ENCODE results near the gene MAP3K2.
"Not testable (repeated sequence)": the region's sequence is repeated elsewhere in the genome, so short reads cannot be mapped to it uniquely, and the experiment has no call there.

MAP3K2 gene

DNA sequence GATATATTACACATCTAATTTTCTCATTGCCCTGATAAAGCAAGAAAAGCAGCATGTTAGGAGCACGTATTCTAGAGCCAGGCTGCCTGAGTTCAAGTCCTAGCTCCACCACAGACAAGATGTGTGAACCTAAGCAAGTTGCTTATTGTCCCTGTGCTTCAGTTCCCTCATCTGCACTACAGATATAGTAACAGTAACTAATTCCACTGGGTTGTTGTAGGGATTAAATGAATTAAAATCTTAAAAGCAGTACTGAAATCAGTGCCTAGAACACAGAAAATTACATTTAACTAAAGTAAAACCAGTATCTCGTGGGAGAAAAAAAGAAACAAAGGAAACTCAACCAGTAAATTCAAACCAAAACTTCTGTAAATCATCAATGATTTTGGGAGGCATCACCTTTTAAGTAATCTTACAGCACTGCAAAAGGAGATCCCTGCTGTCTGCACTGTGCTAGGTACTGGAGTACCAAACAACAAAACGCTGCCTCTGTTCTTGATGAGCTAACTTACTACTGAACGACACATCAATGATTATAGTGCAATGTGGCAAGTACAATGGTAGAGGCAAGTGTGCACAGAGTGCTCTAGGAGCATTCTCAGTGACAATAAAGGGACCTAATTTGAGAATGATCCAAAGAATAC is 7.9 kb downstream of the MAP3K2 start:
- no peak for DNase-seq

DNA sequence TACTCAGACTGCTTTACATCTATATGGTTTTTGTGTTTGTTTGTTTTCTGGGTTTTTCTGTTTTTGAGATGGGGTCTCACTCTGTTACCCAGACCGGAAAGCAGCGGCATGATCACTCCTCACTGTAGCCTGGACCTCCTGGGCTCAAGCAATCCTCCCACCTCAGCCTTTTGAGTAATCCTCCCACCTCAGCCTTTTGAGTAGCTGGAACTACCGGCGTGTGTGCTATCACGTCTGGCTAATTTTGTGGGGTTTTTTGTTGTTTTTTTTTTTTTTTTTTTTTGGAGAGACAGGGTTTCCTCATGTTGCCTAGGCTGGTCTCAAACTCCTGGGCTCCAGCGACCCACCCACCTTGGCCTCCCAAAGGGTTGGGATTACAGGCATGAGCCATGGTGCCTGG is 9.1 kb downstream of the MAP3K2 start:
- DNase-seq = no peak

DNA sequence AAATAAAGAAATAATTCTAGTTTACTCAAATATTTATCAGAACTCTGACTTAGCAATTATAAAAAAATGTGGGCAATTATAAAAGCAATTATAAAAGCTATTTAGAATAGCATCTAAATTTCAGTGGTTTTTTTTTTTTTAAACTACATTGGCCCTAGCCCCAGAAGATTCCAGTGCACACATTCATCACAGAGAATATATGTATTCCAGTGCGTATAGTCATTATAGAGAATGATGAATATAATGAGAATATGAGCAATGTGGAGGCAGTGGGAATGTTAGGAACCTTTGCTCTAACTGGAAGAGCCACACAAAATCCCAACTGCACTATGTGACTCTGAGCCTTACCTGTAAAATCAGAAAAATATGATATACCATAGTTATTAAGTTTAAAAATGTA is 10.5 kb downstream of the MAP3K2 start:
- no peak for DNase-seq

DNA sequence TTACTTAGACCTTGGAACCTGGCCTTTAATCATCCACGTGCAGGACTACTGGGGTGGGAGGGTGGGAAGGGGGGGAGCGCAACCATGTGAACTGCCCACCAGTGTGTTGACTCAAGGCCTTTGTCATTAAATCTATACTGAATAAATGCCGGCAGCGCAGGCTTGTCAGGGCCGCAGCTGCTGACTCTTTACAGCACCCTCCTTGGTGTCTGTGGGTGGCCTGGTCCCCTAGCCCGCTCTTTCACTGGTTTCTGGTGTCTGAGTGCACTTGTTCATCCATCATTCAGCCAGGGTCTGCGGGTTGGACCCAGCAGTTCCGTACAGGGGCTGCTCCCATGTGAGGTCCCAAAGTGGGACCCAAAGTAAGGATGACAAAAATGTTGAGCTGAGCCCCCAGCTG is 11.5 kb downstream of the MAP3K2 start:
- DNase-seq = no peak

DNA sequence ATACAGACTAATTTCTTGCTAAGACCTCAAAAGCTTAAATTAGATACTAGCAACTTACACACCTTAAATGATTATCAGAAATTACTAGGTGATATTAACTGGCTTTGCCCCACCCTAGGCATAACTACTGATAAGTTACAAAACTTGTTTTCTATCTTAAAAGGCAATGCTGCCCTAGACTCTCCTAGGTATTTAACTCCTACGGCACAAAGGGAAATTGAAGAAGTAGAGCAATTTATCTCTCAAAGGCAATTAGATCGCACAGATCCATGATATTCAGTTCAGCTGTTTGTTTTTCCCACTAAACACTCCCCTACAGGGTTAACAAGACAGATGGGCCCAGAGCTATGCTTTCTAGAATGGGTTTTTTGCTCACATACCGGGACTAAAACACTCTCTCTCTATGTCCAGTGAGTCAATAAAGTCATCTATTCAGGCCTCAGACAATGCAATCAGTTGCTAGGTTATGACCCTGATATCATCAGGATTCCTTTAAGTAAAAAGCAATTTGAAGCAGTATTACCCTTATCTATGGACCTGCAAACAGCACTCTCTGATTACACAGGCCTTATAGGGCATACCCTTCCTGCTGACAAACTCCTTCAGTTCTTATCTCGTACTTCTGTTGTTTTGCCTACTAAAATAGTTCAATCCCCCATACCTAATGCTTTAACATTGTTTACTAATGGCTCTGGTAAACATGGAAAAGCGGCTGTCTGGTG is 14.3 kb downstream of the MAP3K2 start:
- no peak for DNase-seq

DNA sequence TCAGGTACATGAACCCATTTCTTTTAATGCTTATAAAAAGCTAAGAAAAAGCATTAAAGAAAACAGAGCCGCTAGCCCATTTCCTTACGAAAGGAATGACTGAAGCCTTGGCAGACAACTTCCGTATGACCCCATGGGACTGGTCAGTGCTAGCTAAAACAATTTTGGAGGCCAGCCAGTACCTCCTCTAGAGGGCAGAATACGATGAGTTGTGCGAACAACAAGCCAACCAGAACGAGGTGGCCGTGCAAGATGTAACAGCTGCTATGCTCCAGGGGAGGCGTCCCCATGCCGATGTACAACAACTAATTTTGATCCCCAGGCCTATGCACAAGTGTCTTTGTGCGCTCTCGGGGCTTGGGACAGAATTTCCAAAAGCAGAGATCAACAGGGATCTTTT is 16.7 kb downstream of the MAP3K2 start:
- DNase-seq = no peak

DNA sequence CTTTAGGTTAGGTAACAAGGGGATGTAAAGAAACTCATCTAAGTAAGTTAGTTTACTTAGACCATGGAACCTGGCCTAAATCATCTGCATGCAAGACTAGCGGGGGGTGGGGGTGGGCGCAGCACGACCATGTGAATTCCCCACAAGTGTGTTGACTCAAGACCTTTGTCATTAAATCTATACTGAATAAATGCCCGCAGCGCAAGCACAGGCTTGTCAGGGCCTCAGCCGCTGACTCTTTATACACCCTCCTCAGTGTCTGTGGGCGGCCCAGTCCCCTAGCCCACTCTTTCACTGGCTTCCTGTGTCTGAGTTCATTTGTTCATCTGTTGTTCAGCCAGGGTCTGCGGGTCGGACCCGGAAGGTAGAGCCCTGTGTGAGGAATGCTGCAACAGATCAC is 17.8 kb downstream of the MAP3K2 start:
- no peak for DNase-seq

DNA sequence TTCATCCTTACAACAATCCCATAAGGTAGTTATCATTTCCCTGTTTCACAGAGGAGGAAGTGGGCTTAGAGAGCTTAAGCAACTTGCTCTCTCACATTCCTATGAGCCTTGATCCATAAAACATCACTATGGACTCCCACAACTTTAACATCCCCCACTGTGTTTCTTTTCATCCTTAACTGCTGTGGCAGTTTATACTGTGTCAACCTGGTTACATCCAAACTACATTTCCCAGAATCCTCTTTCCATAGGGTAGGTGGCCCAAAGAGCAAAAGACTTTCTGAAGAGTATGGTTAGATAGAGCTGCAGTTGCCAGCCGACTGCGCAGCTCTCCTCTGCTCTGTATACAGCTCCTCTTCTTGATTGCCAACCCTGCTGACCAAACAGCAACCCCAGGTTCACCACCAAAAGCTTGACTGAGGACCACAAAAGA is 22.5 kb downstream of the MAP3K2 start:
- DNase-seq = no peak

DNA sequence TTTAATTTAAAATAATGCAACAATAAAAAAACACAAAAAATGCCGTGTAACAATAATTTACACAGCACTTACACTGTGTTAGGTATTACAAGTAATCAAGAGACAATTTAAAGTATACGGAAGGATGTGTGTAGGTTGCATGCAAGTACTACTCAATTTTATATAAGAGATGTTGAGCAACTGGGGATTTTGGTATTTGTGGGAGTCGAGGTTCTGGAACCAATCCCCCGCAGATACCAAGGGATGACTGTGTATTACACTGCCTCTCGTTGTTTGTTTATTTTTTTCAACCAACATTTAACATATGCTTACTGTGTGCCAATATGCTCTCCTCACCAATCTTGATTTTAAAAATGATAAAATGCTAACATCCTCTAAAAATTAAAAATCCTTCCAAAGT is 24.8 kb downstream of the MAP3K2 start:
- DNase-seq = no peak

DNA sequence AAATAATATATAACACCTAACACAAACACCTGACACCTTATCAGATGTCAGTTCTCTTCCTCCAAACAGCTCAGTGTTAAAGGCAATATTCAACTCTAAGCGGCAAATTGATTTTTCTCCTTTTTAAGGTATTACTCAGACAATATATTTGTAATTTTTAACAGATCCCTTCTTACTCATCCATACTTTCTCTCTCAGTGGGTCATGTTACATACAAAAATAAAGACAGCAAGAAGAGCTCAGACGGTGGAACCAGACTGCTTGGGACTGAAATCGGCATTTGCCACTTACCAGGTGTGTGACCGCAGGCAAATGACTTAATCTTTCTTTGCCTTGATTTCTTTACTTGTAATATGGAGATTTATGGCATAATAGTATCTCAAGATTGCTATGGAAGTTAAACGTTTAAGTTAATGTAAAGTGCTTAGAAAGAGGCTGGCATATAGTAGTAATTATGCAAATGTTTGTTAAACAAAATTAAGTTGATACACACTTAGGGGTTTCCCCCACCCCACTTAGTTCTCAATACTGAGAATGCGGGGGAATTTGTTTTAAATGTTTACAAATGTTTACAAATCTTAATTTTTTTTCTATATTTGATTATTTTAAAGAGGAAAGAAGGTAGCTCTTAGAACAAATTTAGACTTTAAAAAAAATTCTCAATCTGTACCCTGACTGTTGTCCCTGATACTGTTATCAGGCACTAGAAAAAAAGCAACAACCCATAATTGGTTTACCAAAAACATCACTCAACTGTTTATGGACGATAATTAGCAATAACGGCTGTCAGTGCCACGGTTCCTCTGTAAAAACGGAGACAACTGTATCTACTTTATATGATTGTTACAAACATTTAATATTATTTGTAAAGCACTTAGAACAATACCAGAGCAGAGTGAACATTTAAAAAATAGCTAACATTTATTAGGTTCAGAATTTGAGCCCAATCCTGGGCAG is 25.6 kb downstream of the MAP3K2 start:
- no peak for DNase-seq

DNA sequence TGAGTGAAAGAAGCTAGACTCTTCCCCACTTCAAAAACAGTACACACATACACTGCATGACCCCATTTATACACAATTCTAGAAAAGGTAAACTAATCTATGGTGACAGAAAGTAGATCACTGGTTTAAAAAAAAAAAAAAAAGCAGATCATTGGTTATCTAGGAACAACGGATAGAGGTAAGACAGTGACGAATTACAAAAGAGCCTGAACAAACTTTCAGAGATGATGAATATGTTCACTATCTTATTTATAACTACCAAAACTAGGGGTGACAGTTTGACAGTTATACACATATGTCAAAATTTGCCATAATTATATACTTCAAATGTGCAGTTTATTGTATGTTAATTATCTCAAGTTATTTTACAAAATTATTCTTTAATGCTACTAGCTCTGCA is 27.5 kb downstream of the MAP3K2 start:
- DNase-seq = no peak

DNA sequence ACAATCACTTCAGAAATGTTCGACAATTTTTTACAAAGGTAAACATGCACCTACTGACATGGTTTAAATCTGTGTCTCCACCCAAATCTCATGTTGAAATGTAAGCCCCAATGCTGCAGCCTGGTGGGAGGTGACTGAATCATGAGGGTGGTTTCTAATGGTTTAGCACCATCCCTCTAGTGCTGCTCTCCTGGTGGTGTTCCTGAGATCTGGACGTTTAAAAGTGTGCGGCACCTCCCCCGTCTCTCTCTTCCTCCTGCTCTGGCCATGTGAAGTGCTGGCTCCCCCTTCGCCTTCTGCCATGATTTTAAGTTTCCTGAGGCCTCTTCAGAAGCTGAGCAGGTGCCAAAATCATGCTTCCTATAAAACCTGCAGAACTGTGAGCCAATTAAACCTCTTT is 28.3 kb downstream of the MAP3K2 start:
- no peak for DNase-seq

DNA sequence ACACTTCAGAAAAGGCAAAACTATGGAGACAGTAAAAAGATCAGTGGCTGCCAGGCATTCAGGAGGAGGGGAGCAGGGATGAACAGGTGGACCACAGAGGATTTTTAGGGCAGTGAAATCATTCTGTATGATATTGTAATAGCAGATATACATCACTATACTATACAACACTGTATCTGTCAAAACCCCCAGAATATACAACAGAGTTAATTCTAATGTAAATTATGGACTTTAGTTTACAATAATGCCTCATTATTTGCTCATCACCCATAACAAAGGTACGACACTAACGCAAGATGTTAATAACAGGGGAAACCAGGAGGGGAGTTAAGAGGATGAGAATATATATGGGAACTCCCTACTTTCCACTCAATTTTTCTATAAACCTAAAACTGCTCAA is 28.8 kb downstream of the MAP3K2 start:
- no peak for DNase-seq

DNA sequence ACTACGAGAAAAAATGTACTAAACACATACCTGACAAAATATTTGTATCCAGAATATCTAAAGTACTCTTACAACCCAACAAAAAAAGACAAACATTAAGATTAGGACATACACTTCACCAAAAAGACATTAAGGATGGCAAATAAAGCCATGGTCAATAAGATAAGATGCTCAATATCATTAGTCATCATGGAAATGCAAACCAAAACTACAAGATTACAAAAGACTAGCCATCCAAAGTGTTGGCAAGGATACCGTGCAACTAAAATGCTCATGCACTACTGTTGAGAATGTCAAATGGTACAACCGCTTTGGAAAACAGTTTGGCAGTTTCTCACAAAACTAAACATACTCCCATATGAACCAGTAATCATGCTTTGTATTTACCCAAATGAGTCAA is 29.7 kb downstream of the MAP3K2 start:
- DNase-seq = no peak

DNA sequence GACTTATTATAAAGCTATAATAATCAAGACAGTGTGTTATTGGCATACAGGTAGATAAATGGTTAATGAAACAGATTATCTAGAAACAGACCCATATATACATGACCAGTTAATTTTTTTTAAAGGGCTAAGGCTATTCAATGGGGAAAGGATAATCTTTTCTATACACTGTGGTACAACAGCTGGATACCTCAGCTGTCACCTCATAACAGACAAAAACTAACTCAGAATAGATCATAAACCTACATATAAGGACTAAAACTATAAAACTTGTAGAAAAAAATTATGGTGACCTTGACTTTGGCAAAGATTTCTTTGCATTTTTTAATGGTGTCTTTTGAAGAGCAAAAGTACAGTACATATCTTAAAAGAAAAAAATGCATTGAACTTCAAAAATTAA is 30.2 kb downstream of the MAP3K2 start:
- no peak for DNase-seq

DNA sequence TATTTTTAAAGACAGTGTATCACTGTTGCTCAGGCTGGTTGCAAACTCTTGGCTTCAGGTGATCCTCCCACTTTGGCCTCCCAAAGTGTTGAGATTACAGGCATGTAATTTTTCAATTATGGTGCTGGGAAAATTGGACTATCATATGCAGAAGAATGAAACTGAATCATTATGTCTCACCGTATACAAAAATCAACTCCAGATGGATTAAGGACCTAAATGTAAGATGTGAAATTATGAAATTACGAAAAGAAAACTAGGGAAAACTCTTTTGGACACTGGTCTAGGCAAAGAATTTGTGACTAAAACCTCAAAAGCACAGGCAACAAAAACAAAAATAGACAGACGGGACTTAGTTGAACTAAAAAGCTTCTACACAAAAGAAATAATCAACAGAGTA is 31.2 kb downstream of the MAP3K2 start:
- DNase-seq = no peak

DNA sequence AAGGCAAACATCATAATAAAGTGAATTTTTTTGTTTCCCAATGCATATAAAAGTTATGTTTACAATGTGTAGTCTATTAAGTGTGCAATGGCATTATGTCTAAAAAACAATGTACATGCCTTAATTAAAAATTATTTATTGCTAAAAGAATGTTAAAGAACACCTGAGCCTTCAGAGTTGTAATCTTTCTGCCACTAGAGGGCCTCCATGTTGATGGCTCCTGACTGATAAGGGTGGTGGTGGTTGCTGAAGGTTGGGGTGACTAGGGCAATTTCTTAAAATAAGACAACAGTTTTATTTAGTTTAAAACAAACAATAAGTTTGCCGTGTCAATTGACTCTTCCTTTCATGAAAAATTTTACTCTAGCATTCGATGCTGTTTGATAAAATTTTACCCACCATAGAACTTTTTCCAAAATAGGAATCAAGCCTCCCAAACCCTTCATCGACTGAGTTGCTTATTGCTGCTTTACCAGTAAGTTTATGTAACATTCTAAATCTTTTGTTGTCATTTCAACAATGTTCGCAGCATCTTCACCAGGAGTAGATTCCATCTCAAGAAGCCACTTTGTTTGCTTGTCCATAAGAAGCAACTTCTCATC is 32.3 kb downstream of the MAP3K2 start:
- peak; percentile 40 for DNase-seq

DNA sequence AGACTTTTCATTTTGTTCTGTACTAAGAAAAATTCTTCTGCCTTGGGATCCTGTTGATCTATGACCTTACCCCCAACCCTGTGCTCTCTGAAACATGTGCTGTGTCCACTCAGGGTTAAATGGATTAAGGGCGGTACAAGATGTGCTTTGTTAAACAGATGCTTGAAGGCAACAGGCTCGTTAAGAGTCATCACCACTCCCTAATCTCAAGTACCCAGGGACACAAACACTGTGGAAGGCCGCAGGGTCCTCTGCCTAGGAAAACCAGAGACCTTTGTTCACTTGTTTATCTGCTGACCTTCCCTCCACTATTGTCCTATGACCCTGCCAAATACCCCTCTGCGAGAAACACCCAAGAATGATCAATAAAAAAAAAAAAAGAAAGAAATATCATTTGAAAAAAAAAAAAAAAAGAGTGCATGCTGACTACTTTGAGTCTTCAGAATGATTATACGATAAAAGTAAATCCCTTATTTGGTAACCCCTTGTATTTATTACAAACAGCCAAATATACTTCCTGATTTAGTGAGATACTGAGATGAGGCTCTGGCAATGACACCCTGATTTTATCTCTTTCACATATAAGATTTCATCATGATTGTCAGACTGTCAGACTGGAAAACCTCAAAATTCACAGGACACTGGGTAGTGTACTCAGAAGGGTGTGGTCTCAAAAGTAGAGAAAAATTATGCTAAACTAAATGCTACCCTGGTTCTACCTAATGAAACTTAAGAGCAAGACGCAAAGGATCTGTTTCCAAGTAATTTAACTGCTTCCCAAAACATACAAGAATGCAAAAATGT is 33.7 kb downstream of the MAP3K2 start:
- DNase-seq = not testable (repeated sequence)

DNA sequence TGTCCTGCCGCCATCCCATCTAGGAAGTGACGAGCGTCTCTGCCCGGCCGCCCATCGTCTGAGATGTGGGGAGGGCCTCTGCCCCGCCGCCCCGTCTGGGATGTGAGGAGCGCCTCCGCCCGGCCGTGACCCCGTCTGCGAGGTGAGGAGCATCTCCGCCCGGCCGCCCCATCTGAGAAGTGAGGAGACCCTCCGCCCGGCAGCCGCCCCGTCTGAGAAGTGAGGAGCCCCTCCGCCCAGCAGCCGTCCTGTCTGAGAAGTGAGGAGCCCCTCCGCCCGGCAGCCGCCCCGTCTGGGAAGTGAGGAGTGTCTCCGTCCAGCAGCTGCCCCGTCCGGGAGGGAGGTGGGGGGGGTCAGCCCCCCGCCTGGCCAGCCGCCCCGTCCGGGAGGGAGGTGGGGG is 34.6 kb downstream of the MAP3K2 start:
- DNase-seq = not testable (repeated sequence)

DNA sequence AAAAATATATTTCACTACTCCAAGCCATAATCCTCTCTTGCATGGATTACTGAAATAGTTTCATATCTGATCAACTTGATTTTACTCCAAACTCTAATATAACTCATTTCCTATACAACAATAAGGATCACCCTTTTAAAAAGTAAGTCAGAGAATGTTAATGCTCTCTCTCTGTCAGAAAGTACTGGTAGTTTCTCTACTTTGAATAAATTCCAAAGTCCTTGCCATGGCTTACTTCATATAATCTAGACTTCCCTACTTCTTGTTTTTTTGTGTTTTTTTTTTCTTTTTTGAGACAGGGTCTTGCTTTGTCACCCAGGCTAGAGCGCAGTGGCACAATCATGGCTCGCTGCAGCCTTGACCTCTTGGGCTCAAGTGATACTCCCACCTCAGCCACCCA is 36.2 kb downstream of the MAP3K2 start:
- no peak for DNase-seq

DNA sequence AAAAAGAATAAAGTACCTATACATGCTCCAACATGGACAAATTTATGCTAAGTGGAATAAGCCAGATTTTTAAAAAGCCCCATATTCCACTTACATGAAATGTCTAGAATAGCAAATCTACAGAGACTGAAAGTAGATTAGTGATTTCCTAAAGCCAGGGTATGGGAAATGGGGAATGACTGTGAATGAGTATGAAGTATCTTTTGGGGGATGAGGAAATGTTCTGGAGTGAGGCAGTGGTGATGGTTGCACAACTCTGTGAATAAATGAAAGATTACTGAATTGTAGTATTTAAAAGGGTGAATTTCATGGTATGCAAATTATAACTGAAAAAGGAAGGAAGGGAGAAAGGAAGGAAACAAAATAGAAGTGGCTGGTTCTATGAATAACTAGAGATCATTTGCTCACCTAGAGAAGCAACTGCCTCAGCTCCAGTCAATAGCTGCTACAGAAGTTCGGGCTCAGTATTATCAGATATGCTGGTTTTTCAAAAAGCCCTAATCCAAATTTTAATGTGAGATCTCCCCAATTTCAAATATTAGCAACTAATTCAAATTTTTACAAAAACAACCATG is 39.3 kb downstream of the MAP3K2 start:
- no peak for DNase-seq

Data from activated CD4-positive, alpha-beta T cell treated with anti-CD3 and anti-CD28 coated beads for 48 hours (primary cell).